HepG2 (cell line): Measurements from ENCODE around the gene SH3BP2. TPM values are rescaled to one million over a fixed set of nuclear protein-coding genes. Genes with fewer than 3 reads are reported as not detected.

Source experiments
- ATAC-seq: fragments of 200-7000 bp; cut with Tn5 transposase; 3 replicates; pipeline ENCODE4 v1.9.1; 2020; ENCODE audit warnings: mild to moderate bottlenecking, moderate library complexity
- BruUV-seq: library from RNA; stranded (reverse); fragments of 400-500 nt; replicated peaks from 2 replicates; lab custom pipeline; 2021; lab: Mats Ljungman, UMichigan
- CTCF ChIA-PET: fragments of 300-600 bp; formaldehyde crosslinking; extraction: SDS; loops from one replicate; lab custom pipeline; 2021; ENCODE audit warnings: low total read pairs, inconsistent platforms, low intra/inter-chr PET ratio; lab: Yijun Ruan, JAX
- POLR2A ChIA-PET: fragments of 350-600 bp; sonication (Branson Sonifier 250); formaldehyde crosslinking; loops from one replicate; lab custom pipeline; 2020; ENCODE audit warnings: antibody characterized with exemption, inconsistent platforms; lab: Yijun Ruan, JAX
- DNase-seq: peaks from one replicate; pipeline ENCODE4 v3.0.0-alpha.2; 2015; ENCODE audit warnings: low spot score
- FAIRE-seq: peaks from 3 replicates; lab custom pipeline; 2011; peaks lifted over from hg19 to GRCh38; lab: Jason Lieb, UNC
- H2AFZ ChIP-seq: one replicate; pipeline ENCODE4 v1.6.1; 2011; ENCODE audit warnings: low read length, inconsistent platforms
- H3K27ac ChIP-seq: fragments of 300-600 bp; 3 replicates; pipeline ENCODE4 v1.8.0; 2011; ENCODE audit warnings: mixed run types, mild to moderate bottlenecking, mixed read lengths, low read length, inconsistent platforms; ENCODE audit not compliant: insufficient read depth; ENCODE audit errors: extremely low read length
- H3K27me3 ChIP-seq, 2 experiments: fragments of 200-600 bp in 1 of 2; 2 replicates in 1 of 2; 3 replicates in 1 of 2; pipeline versions ENCODE4 v1.6.0 to v1.8.0; 2011; ENCODE audit warnings: low read length in 2 of 2, mild to moderate bottlenecking in 2 of 2, moderate library complexity in 2 of 2, inconsistent platforms in 1 of 2; ENCODE audit not compliant: insufficient read depth in 2 of 2, control insufficient read depth in 1 of 2
- H3K36me3 ChIP-seq, 2 experiments: fragments of 200-600 bp in 1 of 2; replicated peaks in 1 of 2; 2 replicates in 1 of 2; 3 replicates in 1 of 2; pipeline versions ENCODE4 v1.5.1 to v1.8.0; 2011; ENCODE audit warnings: low read length in 2 of 2, inconsistent platforms in 1 of 2; ENCODE audit not compliant: insufficient read depth in 2 of 2, control insufficient read depth in 1 of 2
- H3K4me1 ChIP-seq: 2 replicates; pipeline ENCODE4 v1.5.1; 2012; ENCODE audit warnings: low read length, inconsistent platforms; ENCODE audit not compliant: insufficient read depth
- H3K4me2 ChIP-seq: 2 replicates; pipeline ENCODE4 v1.6.0; 2011; ENCODE audit warnings: low read depth, low read length, inconsistent platforms
- H3K4me3 ChIP-seq, 3 experiments: fragments of 200-600 bp in 1 of 3; sonication (generic), shearing (Covaris generic) in 1 of 3; replicated peaks in 1 of 3; 2 replicates each; pipeline ENCODE4 v1.5.1; 2011 to 2016; ENCODE audit warnings: low read length in 3 of 3, inconsistent platforms in 2 of 3, low read depth in 2 of 3, mild to moderate bottlenecking in 2 of 3, control low read depth in 1 of 3, mixed read lengths in 1 of 3; ENCODE audit not compliant: insufficient read depth in 1 of 3
- H3K79me2 ChIP-seq: one replicate; pipeline ENCODE4 v1.6.1; 2011; ENCODE audit warnings: low read length, inconsistent platforms; ENCODE audit not compliant: insufficient read depth
- H3K9ac ChIP-seq: 2 replicates; pipeline ENCODE4 v1.6.0; 2011; ENCODE audit warnings: mild to moderate bottlenecking, low read depth, low read length, inconsistent platforms; ENCODE audit not compliant: insufficient read depth
- H3K9me3 ChIP-seq: 2 replicates; pipeline ENCODE4 v1.5.1; 2012; ENCODE audit warnings: mild to moderate bottlenecking, low read length
- H4K20me1 ChIP-seq: 2 replicates; pipeline ENCODE4 v1.6.0; 2011; ENCODE audit warnings: inconsistent platforms, mild to moderate bottlenecking, low read length, moderate library complexity; ENCODE audit not compliant: insufficient read depth
- DMAP1 ChIP-seq: IDR thresholded peaks from 2 replicates; pipeline ENCODE4 v1.6.1; 2016
- ETV6 ChIP-seq: sonication (generic); formaldehyde crosslinking; conservative IDR thresholded peaks from 2 replicates; pipeline ENCODE4 v1.4.0; 2020; ENCODE audit warnings: missing genetic modification reagents
- FOSL2 ChIP-seq: sonication (generic); formaldehyde crosslinking; IDR thresholded peaks from 2 replicates; pipeline ENCODE4 v1.4.0; 2020; ENCODE audit warnings: missing genetic modification reagents
- HNRNPK ChIP-seq: fragments of 200-400 bp; formaldehyde crosslinking; IDR thresholded peaks from 2 replicates; pipeline ENCODE4 v1.6.1; 2018; ENCODE audit warnings: low read length, low read depth, moderate library complexity, mild to moderate bottlenecking; ENCODE audit not compliant: poor library complexity, severe bottlenecking
- KLF12 ChIP-seq: sonication (generic); formaldehyde crosslinking; IDR thresholded peaks from 2 replicates; pipeline ENCODE4 v1.4.0; 2020; ENCODE audit warnings: missing genetic modification reagents, borderline replicate concordance
- MEF2D ChIP-seq: sonication (generic); formaldehyde crosslinking; IDR thresholded peaks from 2 replicates; pipeline ENCODE4 v1.5.1; 2020; ENCODE audit warnings: mild to moderate bottlenecking, missing genetic modification reagents
- NFKB2 ChIP-seq: sonication (generic); formaldehyde crosslinking; IDR thresholded peaks from 2 replicates; pipeline ENCODE4 v1.4.0; 2020; ENCODE audit warnings: missing genetic modification reagents, borderline replicate concordance
- POLR2A ChIP-seq, 2 experiments: IDR thresholded peaks; 2 replicates each; pipeline ENCODE4 v1.6.1; 2011; ENCODE audit warnings: low read depth in 2 of 2, low read length in 2 of 2, mild to moderate bottlenecking in 1 of 2, moderate library complexity in 1 of 2; ENCODE audit not compliant: insufficient read depth in 1 of 2
- SIN3B ChIP-seq: fragments of 150-350 bp; IDR thresholded peaks from 2 replicates; pipeline ENCODE4 v1.6.1; 2014; ENCODE audit warnings: low read length
- SNAPC2 ChIP-seq: sonication (generic); formaldehyde crosslinking; IDR thresholded peaks from 2 replicates; pipeline ENCODE4 v1.8.1; 2022; ENCODE audit warnings: mild to moderate bottlenecking, missing genetic modification reagents
- ZFY ChIP-seq: sonication (generic); formaldehyde crosslinking; IDR thresholded peaks from 2 replicates; pipeline ENCODE4 v1.4.0; 2020; ENCODE audit warnings: missing genetic modification reagents
- ZNF101 ChIP-seq: sonication (generic); formaldehyde crosslinking; IDR thresholded peaks from 2 replicates; pipeline ENCODE4 v1.4.0; 2020; ENCODE audit warnings: mild to moderate bottlenecking, low read depth, missing genetic modification reagents, borderline replicate concordance
- ZSCAN12 ChIP-seq: sonication (generic); formaldehyde crosslinking; IDR thresholded peaks from 2 replicates; pipeline ENCODE4 v1.9.0; 2021; ENCODE audit warnings: mild to moderate bottlenecking, missing genetic modification reagents
- WGBS: methylation state at CpG from one replicate; pipeline ENCODE4 v1.1.6; 2017; ENCODE audit warnings: low lambda C conversion rate; 5-methylcytosine and 5-hydroxymethylcytosine counted together
- in situ Hi-C: cut with HindIII; loops from 2 replicates; pipeline ENCODE4 v1.10.0; 2017; ENCODE audit warnings: low pct_unique_long_range_greater_than_20kb; ENCODE audit not compliant: extremely low pct_ligation_motif_present
- intact Hi-C: fragments of 100-400 bp; cut with micrococcal nuclease; formaldehyde crosslinking; loops from one replicate; pipeline ENCODE4 v1.10.0; 2022; ENCODE audit not compliant: unreplicated experiment
- polyA plus RNA-seq, 8 experiments: library from polyadenylated mRNA; depleted of rRNA in 3 of 8; stranded (reverse) in 7 of 8; unstranded in 1 of 8; fragments of >200 nt; fragmentation: Illumina TruSeq in 4 of 8; extraction: Trizol in 4 of 8; gene quantifications; 2 replicates each; pipeline versions ENCODE4 v1.2.1 to v1.2.3, GENCODE V29; 2011 to 2016; ENCODE audit warnings: low read depth in 4 of 8, missing spikeins in 1 of 8, mixed read lengths in 1 of 8; ENCODE audit not compliant: insufficient read depth in 1 of 8
- total RNA-seq, 5 experiments: library from RNA; depleted of rRNA; stranded (reverse); fragments of >200 nt; fragmentation: Illumina TruSeq; extraction: Trizol; gene quantifications; 2 replicates each; pipeline ENCODE4 v1.2.3, GENCODE V29; 2016; ENCODE audit warnings: low read depth in 1 of 5
- TF ChIP-seq, protein P1 (sequence below): sonication (generic); formaldehyde crosslinking; IDR thresholded peaks from 2 replicates; pipeline ENCODE4 v1.5.0; 2020; ENCODE audit warnings: missing genetic modification reagents
- TF ChIP-seq, protein P2 (sequence below): sonication (generic); formaldehyde crosslinking; IDR thresholded peaks from 2 replicates; pipeline ENCODE4 v1.4.0; 2020; ENCODE audit warnings: missing genetic modification reagents, mild to moderate bottlenecking, borderline replicate concordance
- TF ChIP-seq, protein P3 (sequence below): sonication (generic); formaldehyde crosslinking; IDR thresholded peaks from 2 replicates; pipeline ENCODE4 v1.8.1; 2023; ENCODE audit warnings: mild to moderate bottlenecking, missing genetic modification reagents

The SH3BP2 gene
- total and polyA plus RNA-seq, 2 of the 13 experiments (the other 11 are each of a cell fraction or from before 2014, with no cell fraction given): 16.9 to 34.5 TPM

DNA sequence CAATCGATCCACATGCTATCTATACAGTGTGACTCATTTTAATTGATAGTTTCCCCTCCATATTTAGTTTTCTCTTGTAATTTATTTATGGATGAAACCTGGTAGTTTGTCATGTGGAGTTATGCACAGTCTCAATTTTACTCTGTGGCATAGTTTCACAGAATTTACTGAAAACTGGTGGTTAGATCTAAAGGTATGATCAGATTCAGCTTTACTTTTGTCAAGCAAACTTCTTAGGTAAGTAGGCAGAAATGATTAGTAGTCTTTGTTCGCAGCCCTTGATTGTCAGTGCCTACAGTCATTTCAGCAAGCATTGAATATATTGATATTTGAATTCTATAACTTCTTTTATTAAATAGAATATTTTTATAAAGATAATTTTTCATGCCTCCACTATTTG, 53.3 kb downstream of the SH3BP2 start (continued):
- no peak for TF ChIP-seq ETV6 (CRISPR knock-in tag)
- no peak for TF ChIP-seq MEF2D
- TF ChIP-seq POLR2A (IDR thresholded peaks at IDR 0.05; ENCODE audit: insufficient read depth in 1 of 2, low read depth in 2 of 2, low read length in 2 of 2): no peak
- TF ChIP-seq, all 625 proteins: peak for 0

DNA sequence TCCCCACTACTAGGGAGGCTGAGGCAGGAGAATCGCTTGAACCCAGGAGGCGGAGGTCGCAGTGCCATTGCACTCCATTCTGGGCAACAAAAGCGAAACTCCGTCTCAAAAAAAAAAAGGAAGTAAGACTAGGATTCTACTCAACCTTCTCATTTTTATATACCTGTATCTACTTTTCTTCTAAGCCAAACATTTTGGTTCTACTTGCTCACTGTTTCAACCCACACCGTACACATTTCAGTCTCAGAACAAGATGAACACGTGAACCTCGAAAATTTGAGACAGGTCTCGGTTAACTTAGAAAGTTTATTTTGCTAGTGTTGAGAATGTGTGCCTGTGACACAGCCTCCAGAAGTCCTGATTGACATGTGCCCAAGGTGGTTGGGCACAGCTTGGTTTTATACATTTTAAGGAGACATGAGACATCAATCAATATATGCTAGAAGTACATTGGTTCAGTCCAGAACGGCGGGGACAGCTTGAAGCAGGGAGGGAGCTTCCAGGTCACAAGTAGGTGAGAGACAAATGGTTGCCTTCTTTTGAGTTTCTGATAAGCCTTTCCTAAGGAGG, 54.5 kb downstream of the SH3BP2 start:
- H4K20me1 ChIP-seq: peaks cover 47% of the 10 kb centered on the region
- ATAC-seq: no peak

DNA sequence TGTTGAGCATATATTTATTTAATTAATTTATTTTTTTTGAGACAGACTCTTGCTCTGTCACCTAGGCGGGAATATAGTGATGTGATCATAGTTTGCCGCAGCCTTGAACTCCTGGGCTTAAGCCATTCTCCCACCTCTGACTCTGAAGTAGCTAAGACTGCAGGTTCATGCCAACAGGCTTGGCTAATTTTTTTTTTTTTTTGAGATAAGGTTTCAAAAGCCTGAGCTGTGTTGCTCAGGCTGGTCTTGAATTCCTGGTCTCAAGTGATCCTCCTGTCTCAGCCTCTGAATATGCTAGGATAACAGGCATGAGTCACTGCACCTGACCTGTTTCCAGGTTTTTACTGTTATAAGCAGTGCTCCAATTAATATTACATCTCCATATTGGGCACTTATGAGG, 55.6 kb downstream of the SH3BP2 start:
- Histone ChIP-seq H3K4me1 (peaks cover 78% of the 10 kb centered on the region), H3K27ac (no peak overlapping the region), H4K20me1 (peaks cover 53% of the 10 kb centered on the region), H3K4me3 (no peak overlapping the region), H3K79me2 (peaks cover 86% of the 10 kb centered on the region), H3K4me2 (0 out of 2 replicates have a peak overlapping the region, but pooled peaks have one; percentile 0), H3K9me3 (no peaks in the 10 kb centered on the region), H3K9ac (no peak overlapping the region), H3K36me3 (peaks cover 0 to under 1% of the 10 kb centered on the region in 2 experiments; a peak in 1 of 5 replicates), H3K27me3 (no peaks in the 10 kb centered on the region; a peak in 1 of 5 replicates), H2AFZ (no peak overlapping the region)
- FAIRE-seq (no peak), DNase-seq (peak; percentile 36), ATAC-seq (no peak)
- WGBS: 85% methylated on average over 2 of the region's 2 CpGs
- intact Hi-C loops (no loop called here), in situ Hi-C loops (no loop called here)
- CTCF ChIA-PET: no interaction called here
- POLR2A ChIA-PET: no interaction called here
- BruUV-seq: no TSS peak
- no peak for TF ChIP-seq HNRNPK
- TF ChIP-seq SIN3B: no peak
- TF ChIP-seq, protein P1, sequence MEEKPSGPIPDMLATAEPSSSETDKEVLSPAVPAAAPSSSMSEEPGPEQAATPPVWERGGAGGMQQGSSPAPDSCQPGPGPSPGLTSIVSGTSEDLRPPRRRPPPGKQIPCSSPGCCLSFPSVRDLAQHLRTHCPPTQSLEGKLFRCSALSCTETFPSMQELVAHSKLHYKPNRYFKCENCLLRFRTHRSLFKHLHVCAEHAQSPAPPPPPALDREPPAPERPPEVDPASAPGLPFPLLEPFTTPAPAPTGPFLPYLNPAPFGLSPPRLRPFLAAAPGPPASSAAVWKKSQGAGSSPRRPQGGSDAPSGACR (CRISPR knock-in tag): no peak
- no peak for TF ChIP-seq ZNF101 (CRISPR knock-in tag)
- no peak for TF ChIP-seq DMAP1
- TF ChIP-seq, protein P2, sequence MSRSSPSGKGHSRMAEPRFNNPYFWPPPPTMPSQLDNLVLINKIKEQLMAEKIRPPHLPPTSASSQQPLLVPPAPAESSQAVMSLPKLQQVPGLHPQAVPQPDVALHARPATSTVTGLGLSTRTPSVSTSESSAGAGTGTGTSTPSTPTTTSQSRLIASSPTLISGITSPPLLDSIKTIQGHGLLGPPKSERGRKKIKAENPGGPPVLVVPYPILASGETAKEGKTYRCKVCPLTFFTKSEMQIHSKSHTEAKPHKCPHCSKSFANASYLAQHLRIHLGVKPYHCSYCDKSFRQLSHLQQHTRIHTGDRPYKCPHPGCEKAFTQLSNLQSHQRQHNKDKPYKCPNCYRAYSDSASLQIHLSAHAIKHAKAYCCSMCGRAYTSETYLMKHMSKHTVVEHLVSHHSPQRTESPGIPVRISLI (CRISPR knock-in tag): peak; percentile 59; the same call in 1 of the 2 replicates
- TF ChIP-seq NFKB2 (CRISPR knock-in tag): no peak
- no peak for TF ChIP-seq SNAPC2 (CRISPR knock-in tag)
- TF ChIP-seq FOSL2 (CRISPR knock-in tag): 0 out of 2 replicates have a peak, but pooled peaks have one; percentile 9
- TF ChIP-seq, protein P3, sequence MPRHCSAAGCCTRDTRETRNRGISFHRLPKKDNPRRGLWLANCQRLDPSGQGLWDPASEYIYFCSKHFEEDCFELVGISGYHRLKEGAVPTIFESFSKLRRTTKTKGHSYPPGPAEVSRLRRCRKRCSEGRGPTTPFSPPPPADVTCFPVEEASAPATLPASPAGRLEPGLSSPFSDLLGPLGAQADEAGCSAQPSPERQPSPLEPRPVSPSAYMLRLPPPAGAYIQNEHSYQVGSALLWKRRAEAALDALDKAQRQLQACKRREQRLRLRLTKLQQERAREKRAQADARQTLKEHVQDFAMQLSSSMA: no peak

More for the DNA sequence above, 54.5 kb downstream of the SH3BP2 start:
- peaks cover 77% of the 10 kb centered on the region for H3K79me2 ChIP-seq
- BruUV-seq: no TSS peak
- DNase-seq (no peak), FAIRE-seq (no peak)
- H3K9ac ChIP-seq: no peak overlapping the region
- H3K4me1 ChIP-seq: peaks cover 75% of the 10 kb centered on the region
- H3K9me3 ChIP-seq: no peaks in the 10 kb centered on the region
- in situ Hi-C loops: no loop called here
- no peak overlapping the region for H3K27ac ChIP-seq
- 92% methylated on average over 11 of the region's 11 CpGs for WGBS
- no peak overlapping the region for H3K4me2 ChIP-seq
- intact Hi-C loops: no loop called here
- ChIA-PET CTCF (no interaction called here), POLR2A (no interaction called here)
- TF ChIP-seq KLF12 (CRISPR knock-in tag) (no peak), ZFY (CRISPR knock-in tag) (no peak), ZSCAN12 (CRISPR knock-in tag) (no peak)
- no peaks in the 10 kb centered on the region; a peak in 1 of 5 replicates for H3K27me3 ChIP-seq
- H3K36me3 ChIP-seq: no peaks in the 10 kb centered on the region
- no peak overlapping the region for H2AFZ ChIP-seq
- no peak overlapping the region for H3K4me3 ChIP-seq
